Neural progenitor cell (in vitro differentiated cells): ENCODE data around the gene MED14.

ENCODE experiments used
- EZH2phosphoT487 ChIP-seq: fragments of 200-600 bp; sonication (generic); IDR thresholded peaks from 2 replicates; pipeline ENCODE4 v1.6.1; 2017; ENCODE audit warnings: antibody characterized with exemption
- TF ChIP-seq, protein P1 (sequence below): fragments of 200-600 bp; sonication (generic); IDR thresholded peaks from 2 replicates; pipeline ENCODE4 v1.5.1; 2017; ENCODE audit warnings: antibody characterized with exemption, mild to moderate bottlenecking

DNA sequence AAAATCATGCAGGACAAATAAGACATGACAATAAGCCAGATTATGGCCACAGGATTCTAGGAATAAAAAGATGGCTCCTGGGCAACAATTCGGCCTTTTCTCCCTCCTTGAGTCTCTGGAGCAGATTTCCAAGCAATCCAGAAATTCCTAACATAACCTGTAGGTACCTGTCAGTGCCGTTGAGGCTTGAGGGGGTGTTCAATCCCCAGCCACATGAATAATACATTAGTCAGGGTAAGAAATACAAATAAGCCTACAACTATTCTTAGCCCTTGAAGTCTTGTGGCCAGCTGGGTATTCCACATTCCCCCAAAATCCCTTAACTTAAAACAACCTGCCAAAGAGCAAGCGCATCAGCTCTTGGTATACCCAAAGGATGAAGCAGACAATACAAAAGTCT is 97.7 kb downstream of the MED14 start:
- TF ChIP-seq, protein P1, sequence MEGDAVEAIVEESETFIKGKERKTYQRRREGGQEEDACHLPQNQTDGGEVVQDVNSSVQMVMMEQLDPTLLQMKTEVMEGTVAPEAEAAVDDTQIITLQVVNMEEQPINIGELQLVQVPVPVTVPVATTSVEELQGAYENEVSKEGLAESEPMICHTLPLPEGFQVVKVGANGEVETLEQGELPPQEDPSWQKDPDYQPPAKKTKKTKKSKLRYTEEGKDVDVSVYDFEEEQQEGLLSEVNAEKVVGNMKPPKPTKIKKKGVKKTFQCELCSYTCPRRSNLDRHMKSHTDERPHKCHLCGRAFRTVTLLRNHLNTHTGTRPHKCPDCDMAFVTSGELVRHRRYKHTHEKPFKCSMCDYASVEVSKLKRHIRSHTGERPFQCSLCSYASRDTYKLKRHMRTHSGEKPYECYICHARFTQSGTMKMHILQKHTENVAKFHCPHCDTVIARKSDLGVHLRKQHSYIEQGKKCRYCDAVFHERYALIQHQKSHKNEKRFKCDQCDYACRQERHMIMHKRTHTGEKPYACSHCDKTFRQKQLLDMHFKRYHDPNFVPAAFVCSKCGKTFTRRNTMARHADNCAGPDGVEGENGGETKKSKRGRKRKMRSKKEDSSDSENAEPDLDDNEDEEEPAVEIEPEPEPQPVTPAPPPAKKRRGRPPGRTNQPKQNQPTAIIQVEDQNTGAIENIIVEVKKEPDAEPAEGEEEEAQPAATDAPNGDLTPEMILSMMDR, result no peak
- TF ChIP-seq EZH2phosphoT487, result no peak
